GM18909 (cell line): Measurements from ENCODE around the gene TTC21B.
"Not testable (repeated sequence)": the region's sequence is repeated elsewhere in the genome, so short reads cannot be mapped to it uniquely, and the experiment has no call there.

Source experiments
- ATAC-seq: cut with Tn5 transposase; IDR thresholded peaks from one replicate; pipeline ENCODE4 v1.9.1; 2021; ENCODE audit warnings: mild to moderate bottlenecking; ENCODE audit not compliant: unreplicated experiment, poor library complexity

TTC21B gene

DNA sequence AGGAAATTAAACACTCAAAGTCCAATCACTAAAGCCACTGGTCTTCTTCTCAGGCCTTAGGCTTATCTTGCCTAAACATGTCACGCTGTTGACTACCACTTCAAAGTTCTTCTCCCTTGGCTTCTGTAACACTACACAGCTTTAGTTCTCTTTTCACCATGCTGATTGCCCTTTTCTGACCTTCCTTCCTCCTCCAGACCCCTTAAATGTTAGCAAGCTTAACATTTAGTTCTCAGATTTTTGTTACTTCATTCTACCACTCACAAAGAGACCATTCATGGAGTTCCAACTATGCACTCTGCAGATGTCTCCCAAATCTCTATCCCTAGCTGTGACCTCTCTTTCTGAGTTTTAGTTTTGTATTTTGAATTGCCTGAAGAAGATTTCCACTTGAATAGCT is 64.4 kb downstream of the TTC21B start:
- ATAC-seq, result no peak

DNA sequence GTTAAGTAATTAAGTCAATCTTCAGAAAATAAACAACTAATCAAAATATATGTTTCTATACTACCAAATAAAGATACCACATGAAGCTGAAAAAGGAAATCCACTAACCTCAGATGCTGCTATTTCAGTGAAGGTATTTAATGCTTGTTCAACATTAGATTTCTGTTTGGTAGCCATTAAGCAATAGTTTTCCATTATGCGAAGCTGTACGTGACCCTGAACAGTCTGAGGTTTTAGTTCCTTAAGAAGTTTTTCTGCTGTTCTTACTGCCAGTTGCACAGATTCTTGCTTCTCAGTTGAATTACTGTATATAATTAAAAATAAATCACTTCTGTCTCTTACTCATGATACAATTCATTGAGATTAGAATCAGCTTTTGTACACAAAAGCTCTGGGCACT is 65.4 kb downstream of the TTC21B start:
- ATAC-seq, result no peak

DNA sequence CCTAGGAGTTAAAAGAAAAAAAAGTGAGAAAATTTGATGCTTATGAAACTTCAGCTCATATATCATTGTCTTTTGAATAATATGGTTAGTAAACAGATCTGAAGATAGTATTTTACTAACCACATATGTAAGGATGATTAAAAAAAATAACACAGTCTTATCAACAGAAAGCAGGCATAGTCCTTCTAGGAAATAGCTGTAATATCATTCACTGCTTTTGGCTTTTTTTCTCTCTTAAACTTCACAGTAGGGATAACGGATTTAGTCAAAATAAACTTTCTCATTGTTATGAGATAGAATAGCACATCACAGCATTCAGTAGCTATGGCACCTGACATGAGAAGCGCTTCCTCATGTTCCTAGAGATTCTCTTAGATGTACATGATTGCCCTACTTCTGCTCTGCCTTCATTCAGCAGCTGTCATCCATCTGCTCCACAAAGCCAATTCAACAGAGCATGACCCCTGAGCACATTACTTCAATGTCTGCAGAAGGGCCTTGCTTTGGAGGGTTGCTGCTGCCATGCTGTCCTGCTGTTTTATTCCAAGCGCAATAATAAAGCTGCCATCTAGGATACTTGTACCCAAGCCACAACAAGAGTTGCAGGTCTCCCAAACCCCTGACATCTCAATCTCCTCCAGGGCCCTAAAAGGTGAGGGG is 67.0 kb downstream of the TTC21B start:
- ATAC-seq, result no peak

DNA sequence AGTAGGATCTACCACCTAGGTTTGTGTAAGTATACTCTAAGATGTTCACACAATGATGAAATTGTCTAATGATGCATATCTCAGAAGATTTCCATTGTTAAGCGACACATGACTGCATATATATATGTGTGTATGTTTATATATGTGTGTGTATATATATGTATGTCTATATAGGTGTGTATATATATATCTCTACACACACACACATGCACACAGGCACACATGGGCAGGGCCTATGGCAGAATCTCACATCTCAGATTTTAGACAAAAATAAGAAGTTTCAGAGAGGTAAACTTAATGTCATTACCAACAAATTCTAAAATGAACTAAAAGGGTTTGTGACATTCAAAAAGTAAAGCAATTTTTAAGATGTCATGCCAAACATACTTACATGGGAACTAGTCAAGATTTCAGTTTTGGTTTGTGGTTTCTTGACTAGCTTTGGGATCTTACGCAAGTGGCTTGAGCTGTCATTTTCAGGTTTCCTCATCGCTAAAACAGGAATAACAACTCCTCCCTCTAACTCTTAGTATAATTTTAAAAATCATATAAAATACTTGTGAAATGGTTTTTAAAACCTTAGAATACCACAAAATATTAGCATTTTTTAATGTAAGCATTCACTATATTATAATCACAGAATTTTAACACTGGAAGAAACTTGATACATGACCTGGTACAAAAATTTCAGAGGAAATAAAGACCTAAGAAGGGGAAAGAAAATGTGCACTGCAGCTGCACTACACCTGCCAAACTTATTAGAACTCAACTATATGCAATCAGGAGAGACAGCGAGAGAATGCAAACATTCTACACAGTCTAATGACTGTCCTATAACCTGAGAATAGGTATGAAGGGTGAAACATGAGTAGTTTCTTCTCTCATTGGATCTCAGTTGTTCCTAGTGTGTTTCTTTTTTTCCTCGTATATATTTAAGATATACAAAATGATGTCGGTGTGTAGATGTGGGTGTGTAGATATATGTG is 75.7 kb downstream of the TTC21B start:
- peak; percentile 46 for ATAC-seq

DNA sequence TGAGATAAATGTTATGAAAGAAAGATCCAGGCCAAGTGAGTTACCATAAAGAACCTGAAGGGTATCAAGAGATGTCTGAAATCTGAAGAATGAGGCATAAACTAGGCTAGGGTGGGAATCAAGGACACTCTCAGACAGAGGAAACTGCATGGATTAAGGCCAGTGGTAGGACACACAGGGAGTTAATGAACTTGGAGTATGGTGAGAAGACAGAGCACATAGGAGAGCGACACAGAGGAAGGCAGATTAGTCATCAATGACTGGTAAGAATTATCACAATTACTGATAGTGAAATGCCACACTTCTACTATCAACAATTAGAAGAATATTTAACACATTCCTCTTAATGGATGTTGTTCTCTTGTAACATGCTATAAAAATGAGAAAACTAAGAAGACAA is 76.9 kb downstream of the TTC21B start:
- no peak for ATAC-seq

DNA sequence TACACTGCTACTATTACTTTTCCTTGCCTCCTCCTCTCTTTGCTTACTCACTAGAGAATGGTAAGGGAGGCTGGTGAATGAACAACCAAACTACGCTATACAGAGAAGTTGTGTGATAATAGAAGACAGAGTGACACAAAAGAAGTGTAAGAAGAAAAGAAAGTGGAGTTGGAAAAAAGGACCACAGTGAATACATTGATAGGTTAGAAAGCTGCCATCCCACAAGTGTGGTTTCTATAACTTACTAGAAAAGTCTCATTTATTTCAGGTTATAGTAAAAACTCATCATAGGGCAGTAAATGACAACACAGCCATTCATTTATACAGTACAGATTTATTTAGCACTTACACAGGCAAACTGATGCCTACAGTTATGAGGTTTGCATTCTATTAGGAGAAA is 77.3 kb downstream of the TTC21B start:
- ATAC-seq, result no peak

DNA sequence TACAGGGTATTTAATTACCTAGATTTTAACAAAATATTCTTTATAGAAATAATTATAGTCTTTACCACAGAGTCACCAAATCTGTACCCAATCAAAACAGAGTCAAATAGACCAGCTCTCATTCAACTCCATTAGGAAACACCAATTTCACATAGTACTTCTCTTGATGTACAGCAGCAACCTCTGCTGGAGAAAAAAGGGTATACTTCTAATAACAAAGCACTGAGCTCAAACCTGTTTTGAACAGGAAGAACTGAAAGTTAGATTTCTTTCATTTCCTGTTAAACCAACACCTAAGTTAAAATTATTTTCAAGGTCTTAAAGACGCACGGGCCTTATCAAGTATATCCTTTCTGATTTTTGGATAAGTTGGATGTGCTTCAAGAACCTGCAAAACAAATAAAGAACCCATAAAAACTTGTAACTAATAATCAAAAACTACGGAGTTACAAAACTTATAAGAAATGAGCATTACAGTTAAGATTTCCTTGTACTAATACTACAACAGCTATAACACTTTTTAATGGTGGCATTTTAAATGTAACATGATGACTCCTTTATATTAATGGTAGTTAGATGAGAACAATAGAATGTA is 79.0 kb downstream of the TTC21B start:
- ATAC-seq, result peak; percentile 96

DNA sequence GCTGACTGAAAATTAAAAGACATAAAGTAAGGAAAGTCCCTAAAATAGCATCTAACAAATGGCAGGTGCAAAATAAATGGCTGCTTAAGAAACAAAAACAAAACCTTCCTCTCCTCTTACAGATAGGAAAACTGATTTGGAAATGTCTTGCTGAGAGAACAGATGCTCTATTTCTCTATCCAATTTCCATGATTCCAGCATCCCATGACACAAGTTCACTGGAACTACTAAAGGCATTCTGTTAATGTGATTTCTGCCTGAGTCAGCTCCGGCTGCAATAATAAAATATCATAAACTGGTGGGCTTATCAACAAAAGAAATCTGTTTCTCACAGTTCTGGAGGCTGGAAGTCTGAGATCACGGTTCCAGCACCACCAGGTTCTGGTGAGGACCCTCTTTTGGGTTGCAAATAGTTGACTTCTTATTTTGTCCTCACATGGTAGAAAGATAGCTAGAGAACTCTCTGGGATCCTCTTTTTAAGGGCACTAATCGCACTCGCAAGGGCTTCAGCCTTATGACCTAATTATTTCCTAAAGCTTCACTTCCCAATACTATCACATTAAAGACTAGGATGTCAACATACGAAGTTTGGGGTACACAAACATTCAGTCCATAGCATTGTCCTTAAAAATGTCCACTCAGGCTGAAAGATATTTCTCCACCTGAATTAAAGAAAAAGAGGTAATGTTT is 81.3 kb downstream of the TTC21B start:
- no peak for ATAC-seq

DNA sequence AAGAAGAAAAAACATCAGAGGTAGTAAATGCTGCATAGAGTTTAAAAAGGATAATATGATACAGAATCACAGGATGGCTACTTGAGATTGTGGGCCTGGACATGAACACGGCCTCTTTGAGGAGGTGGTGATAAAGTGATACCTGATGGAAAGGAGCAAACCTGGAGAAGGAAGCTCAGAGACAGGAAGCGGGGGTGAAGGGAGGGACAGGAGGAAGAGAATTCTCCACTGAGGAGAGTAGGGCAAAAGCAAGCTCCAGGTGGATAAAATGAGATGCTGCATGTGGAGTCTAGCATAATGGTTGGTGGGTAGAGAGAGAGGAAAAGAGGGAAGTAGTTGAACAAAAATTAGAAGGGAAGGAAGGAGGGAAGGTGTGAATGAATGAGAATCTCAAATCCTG is 82.6 kb downstream of the TTC21B start:
- ATAC-seq, result no peak

DNA sequence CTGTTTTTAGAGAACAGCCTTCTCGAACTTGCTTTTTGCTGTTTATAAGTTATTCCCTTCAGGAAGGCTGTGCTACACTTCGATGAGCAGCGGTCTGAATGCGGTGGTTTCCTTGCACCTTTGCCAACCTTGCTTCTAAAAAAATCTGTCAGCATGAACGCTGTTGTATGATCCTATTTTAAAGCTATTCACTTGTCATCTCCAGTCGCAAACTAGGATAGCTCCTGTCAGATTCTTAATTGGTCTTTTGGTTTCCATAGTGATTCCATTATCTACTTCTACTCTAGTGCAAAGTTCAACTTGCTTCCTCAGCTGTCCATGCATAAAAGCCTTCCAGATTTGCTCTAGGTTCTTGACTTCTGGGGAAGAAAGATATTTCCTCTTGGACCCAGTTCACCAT is 83.2 kb downstream of the TTC21B start:
- no peak for ATAC-seq

DNA sequence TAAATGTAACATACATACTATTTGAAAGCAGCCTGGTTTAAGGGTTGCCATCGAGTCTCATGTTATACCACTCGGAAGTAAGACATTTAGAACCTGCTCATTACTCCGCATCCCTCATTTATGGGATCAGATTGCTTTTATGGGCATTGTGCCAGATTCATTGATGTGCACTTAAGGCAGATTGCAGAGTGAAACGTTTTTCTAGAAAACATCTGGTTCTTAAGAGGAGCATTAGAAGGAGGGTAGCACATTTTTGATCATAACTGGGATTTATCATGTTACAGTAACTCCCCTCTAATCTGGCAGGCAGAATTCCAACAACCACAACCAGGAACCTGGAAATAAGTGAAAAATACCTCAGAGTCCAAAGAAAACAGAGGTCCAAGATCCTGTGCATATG is 85.4 kb downstream of the TTC21B start:
- no peak for ATAC-seq

DNA sequence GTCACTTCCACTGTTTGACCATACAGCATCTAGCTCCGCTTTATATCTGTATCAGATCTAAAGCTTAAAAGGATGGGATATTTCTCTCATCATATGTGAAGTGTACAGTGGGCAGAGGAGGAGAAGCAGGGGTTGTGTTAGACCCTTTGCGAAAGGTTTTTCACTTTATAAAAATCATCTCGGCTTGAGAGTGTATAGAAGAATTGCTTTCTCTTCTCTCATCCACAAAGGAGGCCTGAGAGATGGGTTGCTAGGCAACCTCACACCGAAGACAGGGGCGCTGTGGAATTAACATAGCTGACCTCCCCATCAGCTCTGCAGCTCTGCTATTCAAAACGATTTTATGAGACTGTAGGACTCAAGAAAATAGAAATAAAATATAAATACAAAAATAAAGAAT is 89.3 kb downstream of the TTC21B start:
- peak; percentile 13 for ATAC-seq

DNA sequence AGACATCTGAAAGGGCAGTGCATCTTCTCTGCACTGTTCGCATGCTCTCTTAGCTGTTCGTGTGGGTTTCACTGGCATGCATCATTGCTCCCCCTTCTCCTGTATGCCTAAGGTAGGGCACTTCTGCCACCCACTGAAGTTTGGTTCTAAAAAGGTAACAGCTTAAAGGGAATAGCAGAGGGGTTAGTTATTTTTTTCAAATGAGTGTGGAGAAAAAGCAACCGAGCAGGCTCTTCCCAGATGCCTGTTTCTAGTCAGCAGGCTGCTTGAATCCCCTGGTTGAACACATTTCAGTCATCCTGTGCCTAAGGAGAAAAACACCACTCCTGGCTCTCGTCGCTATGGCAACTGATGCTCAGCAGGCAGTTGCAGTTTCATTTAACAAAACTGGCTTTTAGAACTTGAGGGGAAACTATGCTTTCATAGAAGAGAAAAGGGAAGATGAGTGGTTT is 89.7 kb downstream of the TTC21B start:
- ATAC-seq, result peak; percentile 68

DNA sequence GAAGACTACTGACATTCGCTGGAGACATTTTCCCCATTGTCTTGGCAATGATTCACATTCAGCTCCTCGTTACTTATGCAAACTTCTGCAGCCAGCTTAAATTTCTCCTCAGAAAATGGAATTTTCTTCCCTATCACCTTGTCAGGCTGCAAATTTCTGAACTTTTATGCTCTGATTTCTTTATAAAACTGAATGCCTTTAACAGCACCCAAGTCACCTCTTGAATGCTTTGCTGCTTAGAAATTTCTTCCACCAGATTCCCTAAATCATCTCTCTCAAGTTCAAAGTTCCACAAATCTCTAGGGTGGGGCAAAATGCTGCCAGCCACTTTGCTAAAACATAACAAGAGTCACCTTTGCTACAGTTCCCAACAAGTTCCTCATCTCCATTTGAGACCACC is 92.5 kb downstream of the TTC21B start:
- ATAC-seq, result not testable (repeated sequence)

DNA sequence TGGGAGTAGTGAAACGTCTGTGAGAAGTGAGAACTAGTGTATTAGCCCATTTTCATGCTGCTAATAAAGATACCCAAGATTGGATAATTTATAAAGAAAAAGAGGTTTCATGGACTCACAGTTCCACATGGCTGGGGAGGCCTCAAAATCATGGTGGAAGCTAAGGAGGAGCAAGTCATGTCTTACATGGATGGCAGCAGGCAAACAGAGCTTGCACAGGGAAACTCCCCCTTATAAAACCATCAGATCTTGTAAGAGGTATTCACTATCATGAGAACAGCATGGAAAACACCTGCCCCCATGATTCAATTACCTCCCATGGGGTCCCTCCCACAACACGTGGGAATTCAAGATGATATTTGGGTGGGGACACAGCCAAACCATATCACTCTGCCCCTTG is 93.9 kb downstream of the TTC21B start:
- not testable (repeated sequence) for ATAC-seq

DNA sequence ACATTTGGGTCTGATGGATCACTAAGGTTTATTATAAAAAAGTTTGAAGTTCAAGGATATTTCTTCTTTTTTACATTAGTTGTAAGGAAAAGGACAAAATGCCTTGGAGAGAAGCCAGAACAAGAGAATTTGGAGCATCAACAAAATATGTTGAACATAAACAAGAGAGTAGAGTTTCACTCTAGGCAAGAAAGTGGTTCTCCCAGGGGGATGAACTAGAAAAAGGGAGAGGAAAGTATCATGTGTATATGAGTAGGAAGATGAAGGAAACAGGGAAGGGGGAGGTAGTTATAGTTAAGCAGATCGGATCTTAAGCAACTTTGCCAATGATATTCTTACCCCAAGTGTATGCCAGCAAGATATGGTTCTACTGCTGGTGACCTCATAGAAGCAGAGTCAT is 95.7 kb downstream of the TTC21B start:
- no peak for ATAC-seq

DNA sequence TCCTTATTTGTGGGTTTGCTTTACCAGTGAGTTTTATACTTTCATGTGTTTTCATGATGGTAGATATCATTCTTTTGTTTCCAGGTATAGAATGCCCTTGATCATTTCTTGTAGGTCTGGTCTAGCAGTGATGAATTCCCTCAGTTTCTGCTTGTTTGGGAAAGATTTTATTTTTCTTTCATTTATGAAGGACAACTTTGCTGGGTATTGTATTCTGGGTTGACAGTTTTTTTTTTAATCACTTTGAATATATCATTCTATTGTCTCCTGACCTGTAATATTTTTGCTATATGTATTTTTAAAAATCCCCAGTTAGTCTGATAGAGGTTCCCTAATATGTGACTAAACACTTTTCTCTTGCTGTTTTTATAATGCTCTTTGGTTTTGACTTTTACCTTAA is 101.2 kb downstream of the TTC21B start:
- ATAC-seq, result no peak

DNA sequence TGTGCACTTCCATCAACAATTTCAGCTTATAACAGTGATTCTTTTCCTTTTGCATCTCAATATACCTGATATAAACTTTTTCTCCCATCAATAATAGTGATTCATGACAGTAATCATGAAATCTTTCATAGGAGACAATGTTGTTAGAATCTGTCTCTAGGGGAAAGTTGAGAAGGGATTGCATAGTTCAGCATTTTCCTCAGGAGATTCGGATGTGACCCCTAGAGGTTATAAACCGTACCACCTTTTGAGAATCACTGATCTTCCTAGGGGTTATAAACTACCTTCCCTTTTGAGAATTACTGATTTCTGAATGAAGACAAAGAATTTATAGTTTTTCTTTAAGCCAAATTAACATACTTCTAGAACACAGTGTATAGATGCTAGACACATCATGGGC is 106.6 kb downstream of the TTC21B start:
- no peak for ATAC-seq

DNA sequence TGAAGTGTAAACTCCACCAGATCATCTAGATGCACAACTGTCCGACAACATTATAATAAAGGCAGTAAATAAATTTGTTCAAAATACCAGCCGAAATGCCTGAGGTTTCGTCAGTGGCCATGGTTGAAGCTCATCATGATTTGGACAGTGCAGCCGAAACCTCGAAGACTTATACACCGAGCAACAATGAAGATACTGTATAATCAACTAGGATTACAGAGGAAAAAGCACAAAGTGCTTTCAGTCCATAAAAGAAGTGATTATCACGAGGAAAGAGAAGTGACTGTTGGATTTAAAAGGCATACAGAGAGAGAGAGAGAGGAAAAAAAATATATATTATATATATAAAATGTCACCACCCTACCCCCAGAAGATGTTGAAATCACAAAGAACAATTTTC is 107.5 kb downstream of the TTC21B start:
- no peak for ATAC-seq

DNA sequence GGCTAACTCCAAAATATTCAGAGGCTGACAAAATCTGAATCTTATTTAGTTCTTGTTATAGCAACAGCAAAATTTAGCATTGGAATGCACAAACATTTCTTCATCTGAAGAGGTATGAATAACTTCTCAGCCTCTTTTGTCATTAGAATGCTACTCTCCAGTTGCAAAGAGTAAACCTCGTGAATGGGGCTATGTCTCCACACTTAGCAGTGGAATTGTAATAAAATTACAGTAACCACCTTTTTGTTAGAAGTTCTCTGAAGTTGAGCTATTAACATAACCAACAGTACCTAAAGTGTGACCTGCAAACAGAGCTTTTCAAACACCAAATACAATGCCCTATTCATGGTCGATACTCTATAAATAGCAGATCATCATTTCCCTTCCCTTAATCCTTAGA is 109.4 kb downstream of the TTC21B start:
- ATAC-seq, result no peak

DNA sequence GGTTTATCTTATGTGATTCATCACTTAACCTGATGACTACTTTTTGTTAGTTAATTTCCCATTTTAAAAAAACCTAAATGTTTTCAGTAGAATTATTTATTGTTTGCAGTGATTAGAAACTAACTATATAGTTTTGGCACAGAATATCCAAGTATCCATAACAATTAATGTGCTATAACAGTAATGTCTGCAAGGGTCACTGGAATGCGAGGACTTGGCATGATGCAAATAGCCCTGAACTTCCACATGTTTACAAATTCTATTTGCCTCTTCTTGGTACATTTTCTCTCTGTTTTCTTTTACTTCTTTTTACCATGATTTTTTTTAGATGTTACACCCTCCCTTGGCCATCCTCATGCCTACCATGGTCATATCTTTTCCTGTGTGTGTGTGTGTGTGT is 110.2 kb downstream of the TTC21B start:
- no peak for ATAC-seq
